Vagina (tissue), 2 donors: ENCODE results near the gene KRT73. TPM values are rescaled to one million over a fixed set of nuclear protein-coding genes. Genes with fewer than 3 reads are reported as not detected.

Experiments
- DNase-seq, 2 donors: peaks; one replicate each; pipeline ENCODE4 v3.0.0-alpha.2; 2017; ENCODE audit errors: extremely low spot score in 2 of 2
- H3K27ac ChIP-seq: fragments of 200-600 bp; sonication (generic); one replicate; pipeline ENCODE4 v1.5.1; 2019
- H3K27me3 ChIP-seq: fragments of 200-600 bp; sonication (generic); one replicate; pipeline ENCODE4 v1.5.1; 2019
- H3K36me3 ChIP-seq, 2 donors: fragments of 200-600 bp; sonication (generic); one replicate each; pipeline ENCODE4 v1.5.1; 2017 to 2019
- H3K4me1 ChIP-seq: fragments of 200-600 bp; sonication (generic); one replicate; pipeline ENCODE4 v1.5.1; 2019
- H3K4me3 ChIP-seq, 2 donors: fragments of 200-600 bp; sonication (generic); 1 replicate in 1 of 2; 2 replicates in 1 of 2; pipeline ENCODE4 v1.5.1; 2016 to 2019
- H3K9me3 ChIP-seq: fragments of 200-600 bp; sonication (generic); one replicate; pipeline ENCODE4 v1.5.1; 2019
- CTCF ChIP-seq, 3 experiments: fragments of 450-650 bp in 2 of 3; fragments of 200-600 bp in 1 of 3; sonication (generic) in 1 of 3; IDR thresholded peaks; one replicate each; pipeline ENCODE4 v1.5.1; 2017 to 2019; ENCODE audit warnings: antibody characterized with exemption in 3 of 3, mild to moderate bottlenecking in 2 of 3, moderate library complexity in 2 of 3
- POLR2A ChIP-seq, 2 donors: fragments of 450-650 bp; IDR thresholded peaks; one replicate each; pipeline ENCODE4 v1.6.1; 2017; ENCODE audit warnings: antibody characterized with exemption in 2 of 2, mild to moderate bottlenecking in 2 of 2, moderate library complexity in 2 of 2
- POLR2AphosphoS5 ChIP-seq, 2 donors: sonication (generic); formaldehyde crosslinking; IDR thresholded peaks; one replicate each; pipeline ENCODE4 v1.9.0; 2017; ENCODE audit warnings: antibody characterized with exemption in 2 of 2, mild to moderate bottlenecking in 2 of 2, low read depth in 1 of 2; ENCODE audit not compliant: insufficient read depth in 1 of 2
- intact Hi-C: fragments of 100-400 bp; cut with DNase I; formaldehyde crosslinking; loops from one replicate; pipeline ENCODE4 v1.15.1; 2023
- total RNA-seq: library from RNA; depleted of rRNA; stranded (reverse); fragments of >200 nt; gene quantifications from one replicate; pipeline ENCODE4 v1.2.3, GENCODE V29; 2016

The KRT73 gene
- total RNA-seq, 1 donor from 2014 or later = not detected

DNA sequence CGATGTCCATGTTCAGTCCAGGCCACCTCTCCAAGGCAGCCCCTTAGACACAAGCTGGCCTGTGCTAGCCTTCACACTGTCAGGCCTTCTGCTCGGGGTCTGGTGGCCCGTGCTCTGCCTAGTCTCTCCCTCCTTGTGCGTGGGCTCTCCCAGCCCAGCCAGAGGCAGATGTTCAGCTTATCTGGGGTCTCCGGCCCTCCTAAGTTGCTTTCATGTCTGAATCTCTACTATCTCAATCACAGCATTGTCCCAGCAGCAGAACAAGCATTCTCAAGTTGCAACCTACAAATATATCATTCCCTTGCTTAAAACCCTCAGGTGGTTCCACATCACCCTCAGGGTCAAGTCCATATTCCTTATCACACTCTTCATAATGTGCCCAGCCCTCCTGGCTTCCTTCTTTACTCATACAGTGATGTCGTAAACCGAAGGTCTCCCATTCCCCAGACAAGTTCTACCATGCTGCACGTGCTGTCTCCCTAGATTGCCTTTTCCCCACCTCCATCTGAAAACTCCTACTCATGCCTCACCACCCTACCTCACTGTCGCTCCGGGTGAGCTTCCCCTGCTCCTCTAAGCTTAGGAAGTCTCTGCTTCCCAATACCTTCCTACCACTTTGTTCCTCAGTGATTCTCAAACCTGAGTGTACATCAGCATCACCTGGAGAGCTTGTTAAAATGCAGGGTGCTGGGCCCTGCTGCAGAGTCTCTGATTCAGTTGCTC, 1.5 kb downstream of the KRT73 start:
- no peak for TF ChIP-seq POLR2AphosphoS5 (IDR thresholded peaks at IDR 0.05; ENCODE audit: insufficient read depth in 1 of 2, low read depth in 1 of 2)
- TF ChIP-seq CTCF (IDR thresholded peaks at IDR 0.05) = no peak
- no peak for TF ChIP-seq POLR2A (IDR thresholded peaks at IDR 0.05)
- Histone ChIP-seq H3K36me3 (no peaks in the 10 kb centered on the region), H3K27me3 (no peaks in the 10 kb centered on the region), H3K9me3 (no peaks in the 10 kb centered on the region), H3K4me3 (no peak overlapping the region), H3K4me1 (no peaks in the 10 kb centered on the region), H3K27ac (no peak overlapping the region)
- intact Hi-C loops = no loop called here
- DNase-seq = peak; percentile 46 to 60

- intact Hi-C loops = no loop called here
- no peak overlapping the region for H3K27ac ChIP-seq
- no peaks in the 10 kb centered on the region for H3K9me3 ChIP-seq
- no peaks in the 10 kb centered on the region for H3K36me3 ChIP-seq
- TF ChIP-seq POLR2AphosphoS5 (IDR thresholded peaks at IDR 0.05; ENCODE audit: insufficient read depth in 1 of 2, low read depth in 1 of 2) (no peak), CTCF (IDR thresholded peaks at IDR 0.05) (no peak), POLR2A (IDR thresholded peaks at IDR 0.05) (no peak)
- no peak overlapping the region for H3K4me3 ChIP-seq
- DNase-seq = peak in 1 of 2 donors; percentile 77
- no peaks in the 10 kb centered on the region for H3K27me3 ChIP-seq
- H3K4me1 ChIP-seq = no peaks in the 10 kb centered on the region
These were observed 2.4 kb downstream of the KRT73 start for GRCh38 chr12:52615912-52616311.

GRCh38 chr12:52615208-52615868, 3.0 kb downstream of the KRT73 start:
- no peaks in the 10 kb centered on the region for H3K36me3 ChIP-seq
- no peak overlapping the region for H3K27ac ChIP-seq
- no peaks in the 10 kb centered on the region for H3K9me3 ChIP-seq
- H3K4me3 ChIP-seq = no peak overlapping the region
- no peaks in the 10 kb centered on the region for H3K27me3 ChIP-seq
- TF ChIP-seq CTCF (IDR thresholded peaks at IDR 0.05) = no peak
- no peaks in the 10 kb centered on the region for H3K4me1 ChIP-seq
- intact Hi-C loops = no loop called here
- peak; percentile 43 to 62 for DNase-seq

DNA sequence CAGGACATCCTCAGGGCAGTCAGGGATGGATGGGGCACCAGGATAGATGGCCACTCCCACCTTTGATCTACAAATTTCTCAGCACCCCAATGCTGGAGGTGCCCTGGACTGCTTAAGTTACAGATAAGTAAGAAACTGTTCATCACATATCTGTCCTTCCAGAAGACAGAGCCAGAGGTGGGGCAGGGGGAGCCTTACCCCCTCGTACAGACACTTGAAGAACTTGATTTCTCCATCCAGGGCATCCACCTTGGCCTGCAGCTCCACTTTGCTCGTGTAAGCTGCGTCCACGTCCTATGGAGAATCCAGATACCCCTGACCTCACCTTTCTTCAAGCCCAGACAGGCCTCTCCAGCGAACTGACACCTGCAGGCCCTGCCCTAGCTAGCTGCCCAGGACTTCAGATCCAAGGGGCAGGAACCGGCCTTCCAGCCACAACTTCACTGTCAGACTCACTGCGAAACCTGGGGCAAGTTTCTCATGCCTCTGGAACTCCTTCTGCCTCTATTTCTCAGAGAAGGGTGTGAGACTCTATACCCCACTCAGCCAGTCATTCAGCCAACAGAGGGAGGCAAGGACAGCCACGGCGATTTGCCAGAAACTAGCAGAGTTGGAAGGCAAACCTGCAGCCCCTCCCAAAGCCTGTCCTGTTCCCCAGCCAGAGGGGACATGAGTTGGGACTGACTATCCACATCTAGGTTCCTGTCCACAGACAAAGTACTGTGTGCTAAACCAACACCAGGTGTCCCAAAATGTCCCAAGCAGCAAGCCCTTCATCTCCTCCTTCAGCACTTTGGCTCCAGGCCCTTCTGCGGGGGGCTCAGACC, 3.8 kb downstream of the KRT73 start:
- Histone ChIP-seq H3K36me3 (no peaks in the 10 kb centered on the region), H3K27ac (no peak overlapping the region), H3K4me3 (no peak overlapping the region), H3K4me1 (no peaks in the 10 kb centered on the region), H3K27me3 (no peaks in the 10 kb centered on the region), H3K9me3 (no peaks in the 10 kb centered on the region)
- TF ChIP-seq POLR2A (IDR thresholded peaks at IDR 0.05) = no peak
- TF ChIP-seq POLR2AphosphoS5 (IDR thresholded peaks at IDR 0.05; ENCODE audit: insufficient read depth in 1 of 2, low read depth in 1 of 2) = no peak
- TF ChIP-seq CTCF (IDR thresholded peaks at IDR 0.05) = no peak
- DNase-seq = peak; percentile 72 to 84
- intact Hi-C loops = no loop called here
